Body of pancreas (tissue), 4 donors: ENCODE results near the gene ADPRHL1.

Source experiments
- POLR2A ChIP-seq, 3 donors: fragments of 450-650 bp; IDR thresholded peaks; one replicate each; pipeline ENCODE4 v1.6.1; 2016; ENCODE audit warnings: antibody characterized with exemption in 3 of 3, mild to moderate bottlenecking in 2 of 3
- TF ChIP-seq, protein P1 (sequence below), 7 experiments: fragments of 450-650 bp in 4 of 7; fragments of 200-600 bp in 3 of 7; sonication (generic) in 3 of 7; IDR thresholded peaks; one replicate each; pipeline ENCODE4 v1.5.1; 2016 to 2019; ENCODE audit warnings: antibody characterized with exemption in 7 of 7

DNA sequence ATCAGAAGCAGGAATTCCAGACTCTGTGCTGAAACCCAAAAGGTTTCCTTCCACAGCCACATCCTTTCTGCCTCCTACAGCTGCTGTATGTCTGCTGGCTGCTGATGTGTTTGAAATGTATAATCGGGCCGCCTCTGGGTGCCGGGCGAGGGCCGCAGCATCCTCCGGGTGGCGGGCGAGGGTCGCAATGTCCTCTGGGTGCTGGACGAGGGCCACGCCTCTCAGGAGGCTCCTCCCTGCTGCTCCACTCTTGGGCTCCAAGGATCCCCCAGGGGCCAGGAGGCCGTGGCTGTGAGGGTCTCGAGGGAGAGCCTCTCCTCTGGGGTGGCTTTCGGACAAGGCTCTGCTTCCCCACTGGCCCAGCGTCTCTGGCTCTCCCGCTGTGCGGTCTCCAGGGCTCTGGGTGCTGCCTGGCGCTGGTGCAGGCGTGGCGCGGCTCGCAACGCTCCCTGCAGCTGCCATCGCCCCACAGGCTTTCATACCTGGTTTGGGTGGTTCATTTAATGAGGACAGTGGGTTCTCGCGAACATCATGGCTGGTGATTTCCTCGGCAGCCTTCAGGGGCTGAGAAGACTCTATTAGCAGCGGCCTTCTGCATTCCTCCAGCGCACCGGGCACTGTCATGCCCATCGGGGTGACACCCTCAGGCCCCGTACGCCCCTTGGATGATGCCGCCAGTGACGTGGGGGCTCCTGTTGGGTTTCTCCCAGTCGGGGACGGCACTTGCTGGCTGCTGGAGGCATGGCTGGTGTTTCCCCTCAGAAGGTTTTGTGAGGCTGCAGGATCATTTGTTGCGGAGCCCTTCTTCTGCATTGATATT, 47.6 kb downstream of the ADPRHL1 start:
- TF ChIP-seq, protein P1, sequence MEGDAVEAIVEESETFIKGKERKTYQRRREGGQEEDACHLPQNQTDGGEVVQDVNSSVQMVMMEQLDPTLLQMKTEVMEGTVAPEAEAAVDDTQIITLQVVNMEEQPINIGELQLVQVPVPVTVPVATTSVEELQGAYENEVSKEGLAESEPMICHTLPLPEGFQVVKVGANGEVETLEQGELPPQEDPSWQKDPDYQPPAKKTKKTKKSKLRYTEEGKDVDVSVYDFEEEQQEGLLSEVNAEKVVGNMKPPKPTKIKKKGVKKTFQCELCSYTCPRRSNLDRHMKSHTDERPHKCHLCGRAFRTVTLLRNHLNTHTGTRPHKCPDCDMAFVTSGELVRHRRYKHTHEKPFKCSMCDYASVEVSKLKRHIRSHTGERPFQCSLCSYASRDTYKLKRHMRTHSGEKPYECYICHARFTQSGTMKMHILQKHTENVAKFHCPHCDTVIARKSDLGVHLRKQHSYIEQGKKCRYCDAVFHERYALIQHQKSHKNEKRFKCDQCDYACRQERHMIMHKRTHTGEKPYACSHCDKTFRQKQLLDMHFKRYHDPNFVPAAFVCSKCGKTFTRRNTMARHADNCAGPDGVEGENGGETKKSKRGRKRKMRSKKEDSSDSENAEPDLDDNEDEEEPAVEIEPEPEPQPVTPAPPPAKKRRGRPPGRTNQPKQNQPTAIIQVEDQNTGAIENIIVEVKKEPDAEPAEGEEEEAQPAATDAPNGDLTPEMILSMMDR (IDR thresholded peaks at IDR 0.05): no peak
- TF ChIP-seq POLR2A (IDR thresholded peaks at IDR 0.05): no peak
